ENCODE data around the gene ZNF385B.

- TF ChIP-seq CTCF (IDR thresholded peaks at IDR 0.05) (no peak), POLR2A (IDR thresholded peaks at IDR 0.05) (no peak)
Measured at GRCh38 chr2:179429060-179429471, 432.3 kb downstream of the ZNF385B start.

Measured in uterus (tissue), 2 donors.